Uterus (tissue), 2 donors: ENCODE measurements around the gene ZFP36.

ENCODE experiments used
- CTCF ChIP-seq, 4 experiments: fragments of 200-600 bp in 2 of 4; fragments of 450-650 bp in 2 of 4; sonication (generic) in 2 of 4; IDR thresholded peaks; one replicate each; pipeline ENCODE4 v1.5.1; 2016 to 2019; ENCODE audit warnings: antibody characterized with exemption in 4 of 4, mild to moderate bottlenecking in 2 of 4, moderate library complexity in 1 of 4
- POLR2A ChIP-seq, 2 donors: fragments of 450-650 bp; IDR thresholded peaks; one replicate each; pipeline ENCODE4 v1.6.1; 2016; ENCODE audit warnings: antibody characterized with exemption in 2 of 2, mild to moderate bottlenecking in 1 of 2, moderate library complexity in 1 of 2

- TF ChIP-seq CTCF (IDR thresholded peaks at IDR 0.05) (no peak), POLR2A (IDR thresholded peaks at IDR 0.05) (no peak)
Measured at GRCh38 chr19:39388657-39389056, 18.0 kb upstream of the ZFP36 start.
